ENCODE results near the gene FGF14.

Gene FGF14

DNA sequence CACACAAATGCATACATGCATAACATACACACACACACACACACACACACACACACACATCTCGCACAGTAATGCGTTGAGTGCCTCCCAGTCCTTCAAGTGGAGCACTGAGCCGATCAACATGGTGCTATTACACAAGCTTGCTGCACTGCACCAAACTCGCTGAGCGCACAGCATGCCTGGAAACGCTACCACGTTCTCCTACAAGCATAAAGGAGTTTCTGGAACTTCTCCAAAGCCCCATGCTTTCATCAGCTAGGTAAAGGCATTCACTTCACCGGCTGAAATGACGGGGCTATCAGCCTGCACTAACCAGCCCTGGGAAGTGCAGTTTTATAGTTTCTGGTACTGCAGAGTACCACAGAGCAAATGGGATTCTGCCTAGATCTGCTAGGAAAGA, 92.7 kb downstream of the FGF14 start:
- DNase-seq, result peak; percentile 31 to 45

DNA sequence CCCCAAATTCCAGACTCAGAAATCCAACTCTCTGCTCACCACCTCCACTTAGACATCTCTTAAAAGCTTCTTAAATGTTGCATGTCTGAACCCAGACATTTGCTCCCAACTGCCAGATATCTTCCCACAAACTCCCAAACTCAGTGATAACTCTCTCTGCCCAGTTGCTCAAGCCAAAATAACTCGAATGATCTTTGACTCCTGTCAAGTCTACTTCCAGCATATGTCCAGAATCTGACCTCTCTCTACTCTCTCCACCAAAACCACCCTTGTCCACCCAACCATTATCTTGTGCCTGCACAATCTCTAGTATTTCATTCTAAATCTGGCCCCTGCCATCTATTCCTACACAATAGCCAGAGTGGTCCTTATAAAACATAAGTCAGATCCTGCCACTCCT, 99.3 kb downstream of the FGF14 start:
- no peak for DNase-seq

- no peak for DNase-seq
These were observed 101.5 kb downstream of the FGF14 start for GRCh38 chr13:102300379-102300778.

GRCh38 chr13:102299366-102299765, 102.5 kb downstream of the FGF14 start:
- no peak for DNase-seq

- no peak for DNase-seq
These were observed 103.8 kb downstream of the FGF14 start for GRCh38 chr13:102298051-102298450.

- no peak for DNase-seq
These were observed 106.4 kb downstream of the FGF14 start for GRCh38 chr13:102295316-102296048.

DNA sequence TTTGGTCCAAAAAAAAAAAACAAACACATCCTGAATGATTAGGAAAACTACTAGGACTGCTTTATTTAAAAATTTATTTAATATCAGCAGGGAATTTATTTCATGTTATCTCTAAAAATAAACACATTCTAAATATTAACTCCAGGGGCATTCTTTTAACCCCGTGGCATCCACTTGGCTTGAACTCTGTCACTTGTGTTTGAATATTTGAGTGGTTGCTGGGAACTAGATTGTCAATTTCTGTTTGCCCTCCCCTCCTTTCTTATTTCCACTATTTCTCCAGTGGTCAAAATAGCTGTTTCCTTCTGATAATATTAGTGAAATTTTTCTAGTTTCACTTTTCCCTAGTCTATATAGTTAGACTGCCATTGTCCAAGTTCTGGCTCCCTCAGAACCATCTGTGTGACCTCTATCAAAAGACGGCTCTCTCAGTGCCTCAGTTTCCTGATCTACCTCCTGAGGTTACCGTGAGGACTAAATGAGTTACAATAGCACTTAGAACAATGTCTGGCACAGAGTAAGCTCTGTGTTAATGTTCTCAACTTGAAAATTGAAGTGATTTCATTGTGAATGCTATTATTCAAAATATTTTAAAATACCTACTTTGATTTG, 107.3 kb downstream of the FGF14 start:
- DNase-seq, result no peak

- DNase-seq, result no peak
These were observed 108.1 kb downstream of the FGF14 start for GRCh38 chr13:102293723-102294122.

DNA sequence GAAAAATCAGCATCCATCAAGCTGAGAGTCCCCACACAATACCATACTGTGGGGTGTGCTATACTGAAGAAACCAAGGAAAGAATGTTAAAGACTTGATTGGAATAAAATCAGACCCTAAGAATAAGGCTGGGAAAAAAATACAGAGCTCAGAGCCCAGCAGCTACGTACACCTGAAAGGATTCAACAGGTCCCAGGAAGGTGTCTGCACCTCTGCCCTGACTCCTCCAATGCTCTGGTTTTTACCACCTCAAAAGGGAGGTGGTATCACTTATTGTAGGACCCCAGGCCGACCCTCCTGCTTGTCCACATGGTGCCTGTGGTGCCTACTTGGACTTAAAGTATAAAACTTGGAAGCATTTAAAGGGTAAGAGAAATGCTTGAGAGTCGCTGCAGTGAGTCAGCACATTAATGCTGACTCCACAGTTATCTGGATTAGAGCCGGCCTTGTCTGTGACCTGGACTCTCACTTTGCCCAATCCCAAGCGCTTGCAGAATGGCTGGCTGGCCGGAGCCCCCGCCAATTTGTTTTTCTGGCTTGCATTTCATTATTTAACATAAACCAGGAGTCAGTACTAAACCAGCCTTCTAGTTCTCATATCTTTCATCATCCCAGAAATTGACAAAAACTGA, 110.1 kb downstream of the FGF14 start:
- DNase-seq, result no peak

GRCh38 chr13:102289606-102290005, 112.2 kb downstream of the FGF14 start:
- DNase-seq, result no peak

GRCh38 chr13:102286326-102286725, 115.5 kb downstream of the FGF14 start:
- no peak for DNase-seq

DNA sequence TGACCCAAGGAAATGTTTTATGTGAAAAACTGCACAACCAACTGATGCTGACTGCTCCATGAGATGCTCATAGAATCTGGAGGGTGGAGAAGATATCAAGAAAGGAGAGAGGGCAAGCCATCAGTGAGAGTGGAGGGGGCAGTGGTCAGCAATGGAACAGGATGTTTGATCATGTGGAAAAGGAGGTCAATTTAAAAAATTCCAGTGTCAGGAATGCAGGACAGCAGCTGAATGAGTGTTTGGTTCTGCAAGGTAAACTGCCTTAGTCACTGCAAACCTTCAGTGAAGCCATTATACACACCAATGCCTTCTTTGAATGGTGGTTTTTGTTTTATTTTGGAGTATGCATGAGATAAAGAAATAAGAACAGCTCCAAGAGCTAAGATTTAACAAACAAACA, 121.5 kb downstream of the FGF14 start:
- DNase-seq, result no peak

GRCh38 chr13:102277286-102277685, 124.6 kb downstream of the FGF14 start:
- no peak for DNase-seq

GRCh38 chr13:102276404-102276803, 125.4 kb downstream of the FGF14 start:
- DNase-seq, result no peak

- DNase-seq, result no peak
These were observed 125.9 kb downstream of the FGF14 start for GRCh38 chr13:102275969-102276368.

DNA sequence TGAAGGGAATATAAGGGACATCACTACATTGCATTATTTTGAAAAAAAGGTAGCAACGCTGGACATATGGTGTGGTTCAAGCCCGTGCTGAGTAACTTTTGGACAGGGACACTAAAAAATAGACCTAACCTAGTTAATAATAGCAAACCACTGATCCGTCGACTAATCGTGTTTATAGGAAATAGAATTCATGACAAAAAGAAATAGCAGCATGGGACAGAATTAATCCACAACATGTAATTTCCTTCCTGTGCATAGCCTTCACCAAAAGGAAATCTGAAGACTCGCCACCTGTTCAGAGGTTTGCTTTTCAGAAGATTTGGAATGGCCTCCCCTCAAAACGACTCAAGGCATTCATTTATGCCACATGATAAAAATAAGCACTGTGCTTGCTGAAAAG, 128.7 kb downstream of the FGF14 start:
- DNase-seq, result no peak

DNA sequence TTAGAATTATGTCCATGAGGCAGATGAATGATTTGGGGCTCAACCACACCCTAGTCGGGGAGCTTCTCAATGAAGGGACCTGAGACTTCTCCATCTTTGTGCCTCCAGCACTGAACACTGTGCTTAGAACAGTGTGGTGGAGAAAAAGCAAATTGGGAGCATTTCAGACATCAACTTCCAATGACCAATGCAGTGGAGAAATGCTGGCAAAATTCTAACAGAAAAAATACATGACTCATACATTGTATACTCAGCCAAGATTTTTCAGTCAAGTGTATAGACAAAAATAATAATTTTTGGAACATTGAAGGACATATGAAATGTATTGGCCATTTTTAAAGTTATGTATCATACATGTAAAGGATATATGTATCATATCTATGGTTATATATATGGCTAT, 134.7 kb downstream of the FGF14 start:
- DNase-seq, result no peak

DNA sequence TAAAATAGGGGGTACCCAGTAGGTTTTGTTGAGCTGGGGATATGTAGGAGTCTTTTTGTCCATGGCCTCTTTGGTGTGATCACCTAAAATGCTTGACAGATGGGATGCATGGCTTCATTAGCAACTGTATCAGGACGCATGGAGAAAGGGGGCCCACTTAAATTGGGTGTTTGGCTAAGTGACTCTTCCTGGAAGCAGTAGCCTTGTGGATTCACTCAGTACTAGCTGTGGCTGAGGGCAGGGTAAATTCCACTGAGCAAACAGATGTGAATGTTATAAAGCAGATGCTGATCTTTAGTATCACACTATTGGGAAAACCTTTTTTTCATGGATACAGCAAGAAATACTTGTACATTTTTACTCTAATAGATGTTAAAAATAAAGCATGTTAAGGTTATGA, 140.0 kb downstream of the FGF14 start:
- no peak for DNase-seq

- no peak for DNase-seq
These were observed 140.5 kb downstream of the FGF14 start for GRCh38 chr13:102261316-102261715.

GRCh38 chr13:102260256-102260655, 141.6 kb downstream of the FGF14 start:
- no peak for DNase-seq

GRCh38 chr13:102255409-102255808, 146.4 kb downstream of the FGF14 start:
- no peak for DNase-seq

- DNase-seq, result no peak
These were observed 150.0 kb downstream of the FGF14 start for GRCh38 chr13:102251817-102252216.

DNA sequence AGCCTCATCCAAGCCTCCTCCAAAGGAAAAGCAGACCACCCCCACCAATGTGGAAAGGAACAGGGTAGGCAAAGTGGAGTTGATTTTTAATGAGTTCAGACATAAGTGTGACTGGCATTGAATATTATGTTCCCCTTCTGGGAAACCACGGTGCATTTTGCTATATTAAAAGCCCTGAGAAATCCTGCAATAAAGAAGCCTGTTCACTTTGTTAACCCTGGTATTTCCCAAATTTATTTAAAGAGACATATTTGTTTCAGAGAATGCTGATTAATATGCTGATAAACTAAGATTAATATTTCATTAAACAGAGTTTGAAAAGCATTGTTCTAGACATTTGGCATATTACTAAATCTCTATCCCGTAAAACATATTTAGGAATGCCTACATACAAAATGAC, 151.4 kb downstream of the FGF14 start:
- DNase-seq, result no peak

- DNase-seq, result no peak
These were observed 157.1 kb downstream of the FGF14 start for GRCh38 chr13:102244607-102245227.
